Smooth muscle cell (in vitro differentiated cells): ENCODE data around the gene MAK. TPM values are rescaled to one million over a fixed set of nuclear protein-coding genes. Genes with fewer than 3 reads are reported as not detected.
"Not testable (repeated sequence)": the region's sequence is repeated elsewhere in the genome, so short reads cannot be mapped to it uniquely, and the experiment has no call there.

Source experiments
- DNase-seq: peaks from one replicate; lab custom pipeline; 2025; ENCODE audit not compliant: unreplicated experiment; lab: John Stamatoyannopoulos, UW
- H2AFZ ChIP-seq: fragments of 200-600 bp; sonication (generic); 2 replicates; pipeline ENCODE4 v1.6.0; 2016; ENCODE audit warnings: antibody characterized with exemption, low read depth, mild to moderate bottlenecking
- H3F3A ChIP-seq: fragments of 200-600 bp; sonication (generic); 2 replicates; pipeline ENCODE4 v1.6.0; 2017; ENCODE audit warnings: antibody characterized with exemption, low read depth
- H3K27ac ChIP-seq: fragments of 200-600 bp; sonication (generic); 2 replicates; pipeline ENCODE4 v1.5.1; 2016; ENCODE audit warnings: low read depth, mild to moderate bottlenecking
- H3K27me3 ChIP-seq: fragments of 200-600 bp; sonication (generic); 2 replicates; pipeline ENCODE4 v1.6.1; 2016; ENCODE audit warnings: low read depth, mild to moderate bottlenecking
- H3K36me3 ChIP-seq: fragments of 200-600 bp; sonication (generic); 2 replicates; pipeline ENCODE4 v1.5.1; 2016; ENCODE audit warnings: low read depth
- H3K4me1 ChIP-seq: fragments of 200-600 bp; sonication (generic); 2 replicates; pipeline ENCODE4 v1.5.1; 2016; ENCODE audit warnings: low read depth
- H3K4me2 ChIP-seq: fragments of 200-600 bp; sonication (generic); 2 replicates; pipeline ENCODE4 v1.6.0; 2016; ENCODE audit warnings: mild to moderate bottlenecking
- H3K4me3 ChIP-seq: fragments of 200-600 bp; sonication (generic); 2 replicates; pipeline ENCODE4 v1.5.1; 2016; ENCODE audit warnings: mild to moderate bottlenecking
- H3K79me2 ChIP-seq: fragments of 200-600 bp; sonication (generic); 2 replicates; pipeline ENCODE4 v1.6.0; 2016; ENCODE audit warnings: low read depth, mild to moderate bottlenecking
- H3K9ac ChIP-seq: fragments of 200-600 bp; sonication (generic); 2 replicates; pipeline ENCODE4 v1.6.0; 2016; ENCODE audit warnings: low read depth
- H3K9me3 ChIP-seq: fragments of 200-600 bp; sonication (generic); replicated peaks from 2 replicates; pipeline ENCODE4 v1.5.1; 2016; ENCODE audit warnings: low read depth
- H4K20me1 ChIP-seq: fragments of 200-600 bp; sonication (generic); 2 replicates; pipeline ENCODE4 v1.6.0; 2016; ENCODE audit warnings: low read depth
- CTCF ChIP-seq: fragments of 200-600 bp; sonication (generic); IDR thresholded peaks from 2 replicates; pipeline ENCODE4 v1.5.1; 2017; ENCODE audit warnings: borderline replicate concordance, mild to moderate bottlenecking, antibody characterized with exemption; ENCODE audit not compliant: insufficient read depth, poor library complexity, severe bottlenecking
- WGBS: methylation state at CpG from one replicate; pipeline ENCODE4 v1.1.7; 2016; ENCODE audit warnings: low lambda C conversion rate; 5-methylcytosine and 5-hydroxymethylcytosine counted together
- polyA plus RNA-seq: library from polyadenylated mRNA; unstranded; fragments of >200 nt; fragmentation: Nextera tagmentation; extraction: Ambion mirVana; gene quantifications from 2 replicates; pipeline ENCODE4 v1.2.1, GENCODE V29; 2016
- total RNA-seq: library from RNA; depleted of rRNA; stranded (reverse); fragments of >200 nt; gene quantifications from 2 replicates; pipeline ENCODE4 v1.2.3, GENCODE V29; 2014

MAK gene
- total and polyA plus RNA-seq, 2 experiments from 2014 or later: 0.07 TPM; not detected in 1

- Histone ChIP-seq H4K20me1 (no peaks in the 10 kb centered on the region), H2AFZ (no peak overlapping the region), H3K9me3 (no peaks in the 10 kb centered on the region), H3K4me1 (peaks cover 13% of the 10 kb centered on the region), H3K79me2 (no peaks in the 10 kb centered on the region), H3K36me3 (no peaks in the 10 kb centered on the region), H3K27ac (no peak overlapping the region), H3K9ac (no peak overlapping the region), H3F3A (no peaks in the 10 kb centered on the region), H3K27me3 (peaks cover 79% of the 10 kb centered on the region), H3K4me2 (peak overlapping the region; percentile 52), H3K4me3 (no peak overlapping the region)
- no peak for TF ChIP-seq CTCF
- DNase-seq: no peak
- 17% methylated on average over 51 of the region's 51 CpGs for WGBS
These were observed 45.2 kb upstream of the MAK start for GRCh38 chr6:10883312-10884244.

GRCh38 chr6:10882657-10883171, 44.4 kb upstream of the MAK start:
- Histone ChIP-seq H3K27ac (no peak overlapping the region), H3K79me2 (no peaks in the 10 kb centered on the region), H2AFZ (no peak overlapping the region), H3K4me2 (peak overlapping the region; percentile 78), H3K4me3 (peak overlapping the region; percentile 10), H3K9ac (no peak overlapping the region), H3K4me1 (peaks cover 13% of the 10 kb centered on the region), H3F3A (no peaks in the 10 kb centered on the region), H3K36me3 (no peaks in the 10 kb centered on the region), H4K20me1 (no peaks in the 10 kb centered on the region), H3K9me3 (no peaks in the 10 kb centered on the region), H3K27me3 (peaks cover 88% of the 10 kb centered on the region)
- DNase-seq: no peak
- WGBS: 2% methylated on average over 27 of the region's 28 CpGs
- no peak for TF ChIP-seq CTCF

- H3K9ac ChIP-seq, H3K27ac ChIP-seq, DNase-seq, H3F3A ChIP-seq, H3K9me3 ChIP-seq, H3K79me2 ChIP-seq, H2AFZ ChIP-seq, H3K36me3 ChIP-seq, H4K20me1 ChIP-seq: not testable (repeated sequence)
- Histone ChIP-seq H3K4me3 (peak overlapping the region; percentile 20), H3K4me2 (peak overlapping the region; percentile 78), H3K4me1 (peaks cover 13% of the 10 kb centered on the region), H3K27me3 (peaks cover 92% of the 10 kb centered on the region)
- WGBS: 17% methylated on average over 14 of the region's 14 CpGs
These were observed 43.9 kb upstream of the MAK start for GRCh38 chr6:10882253-10882630.

GRCh38 chr6:10880366-10880765, 42.0 kb upstream of the MAK start:
- no peak for TF ChIP-seq CTCF
- Histone ChIP-seq H3K4me3 (no peak overlapping the region), H2AFZ (no peak overlapping the region), H3K27me3 (peaks cover 80% of the 10 kb centered on the region), H3F3A (no peaks in the 10 kb centered on the region), H4K20me1 (no peaks in the 10 kb centered on the region), H3K79me2 (no peaks in the 10 kb centered on the region), H3K9me3 (no peaks in the 10 kb centered on the region), H3K4me2 (no peak overlapping the region), H3K4me1 (peaks cover 13% of the 10 kb centered on the region), H3K9ac (no peak overlapping the region), H3K27ac (no peak overlapping the region), H3K36me3 (no peaks in the 10 kb centered on the region)
- WGBS: 95% methylated on average over 2 of the region's 2 CpGs
- DNase-seq: no peak
